ENCODE results near the gene FAT1. TPM values are rescaled to one million over a fixed set of nuclear protein-coding genes. Genes with fewer than 3 reads are reported as not detected.
"Not testable (repeated sequence)": the region's sequence is repeated elsewhere in the genome, so short reads cannot be mapped to it uniquely, and the experiment has no call there.

The FAT1 gene
- total RNA-seq, 1 experiment from 2014 or later: 269 TPM

GRCh38 chr4:186659935-186660334, 63.7 kb downstream of the FAT1 start:
- DNase-seq (ENCODE audit: low read depth): no peak

- not testable (repeated sequence) for DNase-seq (ENCODE audit: low read depth)
Measured at GRCh38 chr4:186659456-186659855, 64.2 kb downstream of the FAT1 start.

GRCh38 chr4:186658657-186659056, 65.0 kb downstream of the FAT1 start:
- DNase-seq (ENCODE audit: low read depth): no peak

GRCh38 chr4:186657764-186658163, 65.9 kb downstream of the FAT1 start:
- peak; percentile 75 for DNase-seq (ENCODE audit: low read depth)

DNA sequence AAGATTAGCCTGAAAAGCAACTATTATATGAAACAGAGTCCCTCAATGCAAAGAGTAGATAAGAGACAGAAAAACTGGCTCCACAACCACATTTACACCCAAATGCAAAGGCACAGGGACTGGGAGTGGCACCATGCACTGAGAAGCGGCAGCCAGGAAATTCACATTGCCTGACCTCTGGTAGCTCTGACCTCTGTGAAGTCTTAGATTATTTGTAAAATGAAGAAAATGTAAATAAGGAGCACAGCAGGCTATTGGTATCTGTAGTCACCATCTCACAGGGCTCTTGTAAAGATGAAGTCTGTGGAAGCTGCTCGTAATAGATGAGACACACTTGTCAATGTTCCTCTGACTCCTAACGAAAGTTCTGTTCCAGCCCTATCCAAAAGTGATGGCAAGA, 69.7 kb downstream of the FAT1 start:
- DNase-seq (ENCODE audit: low read depth): no peak

GRCh38 chr4:186651624-186652023, 72.0 kb downstream of the FAT1 start:
- peak; percentile 34 for DNase-seq (ENCODE audit: low read depth)

- DNase-seq (ENCODE audit: low read depth): no peak
Measured at GRCh38 chr4:186651181-186651603, 72.5 kb downstream of the FAT1 start.

- no peak for DNase-seq (ENCODE audit: low read depth)
Measured at GRCh38 chr4:186650401-186651180, 73.1 kb downstream of the FAT1 start.

DNA sequence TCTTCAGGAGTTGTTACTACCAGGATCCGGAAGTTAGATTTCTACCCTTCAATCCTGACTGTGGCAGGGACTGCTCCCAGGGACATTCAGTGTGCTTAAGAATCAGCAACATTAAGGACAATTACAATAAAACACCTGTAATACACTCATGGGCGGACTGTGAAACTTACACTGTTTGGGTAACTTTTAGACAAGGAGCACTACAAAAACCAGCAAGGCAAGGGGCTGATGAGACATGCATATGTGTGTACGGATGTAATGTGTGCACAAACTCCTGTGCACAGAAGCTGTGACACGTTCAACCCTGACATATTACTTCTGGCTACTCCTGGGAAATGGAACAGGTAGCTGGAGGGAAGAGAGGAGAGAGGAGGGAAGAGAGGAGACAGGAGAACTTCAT, 75.8 kb downstream of the FAT1 start:
- DNase-seq (ENCODE audit: low read depth): no peak

DNA sequence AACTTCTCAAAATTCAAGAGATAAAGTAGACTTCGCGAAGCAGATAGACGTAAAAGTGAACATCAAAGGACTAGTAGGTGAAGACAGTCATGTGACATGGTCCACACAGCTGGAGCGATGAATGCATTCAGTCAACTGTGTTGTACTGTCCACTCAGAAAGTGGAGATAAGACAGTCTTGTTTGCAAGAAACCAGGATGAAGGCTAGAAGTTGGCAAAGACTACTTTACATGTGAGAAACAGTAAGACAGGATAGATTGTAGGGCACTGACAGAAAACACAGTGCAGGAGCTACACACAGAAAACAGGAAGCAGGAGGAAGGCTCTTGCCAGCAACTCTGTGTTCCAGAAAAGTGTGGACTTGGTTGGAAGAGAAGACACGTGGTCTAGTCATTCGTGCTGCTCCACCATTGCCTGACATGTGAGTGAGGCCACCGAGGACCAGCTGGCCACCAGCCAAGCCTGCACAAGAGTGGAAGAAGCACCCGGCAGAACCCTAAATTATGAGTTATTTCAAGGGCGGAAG, 78.9 kb downstream of the FAT1 start:
- DNase-seq (ENCODE audit: low read depth): no peak

DNA sequence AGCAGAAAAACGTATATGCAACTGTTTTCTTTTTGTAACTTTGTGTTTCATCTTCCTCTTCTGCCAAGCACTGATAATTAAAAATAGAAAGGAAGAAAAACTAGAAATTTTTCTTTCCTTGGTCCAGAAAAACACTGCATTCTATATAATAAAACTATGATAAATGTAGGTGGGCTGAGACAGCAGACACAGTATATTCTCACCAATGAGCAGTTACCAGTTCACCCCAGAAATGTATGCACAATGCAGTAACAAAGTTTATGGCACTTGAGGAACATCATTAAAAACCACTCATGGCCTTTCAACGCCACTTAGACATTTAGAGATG, 79.4 kb downstream of the FAT1 start:
- no peak for DNase-seq (ENCODE audit: low read depth)

DNA sequence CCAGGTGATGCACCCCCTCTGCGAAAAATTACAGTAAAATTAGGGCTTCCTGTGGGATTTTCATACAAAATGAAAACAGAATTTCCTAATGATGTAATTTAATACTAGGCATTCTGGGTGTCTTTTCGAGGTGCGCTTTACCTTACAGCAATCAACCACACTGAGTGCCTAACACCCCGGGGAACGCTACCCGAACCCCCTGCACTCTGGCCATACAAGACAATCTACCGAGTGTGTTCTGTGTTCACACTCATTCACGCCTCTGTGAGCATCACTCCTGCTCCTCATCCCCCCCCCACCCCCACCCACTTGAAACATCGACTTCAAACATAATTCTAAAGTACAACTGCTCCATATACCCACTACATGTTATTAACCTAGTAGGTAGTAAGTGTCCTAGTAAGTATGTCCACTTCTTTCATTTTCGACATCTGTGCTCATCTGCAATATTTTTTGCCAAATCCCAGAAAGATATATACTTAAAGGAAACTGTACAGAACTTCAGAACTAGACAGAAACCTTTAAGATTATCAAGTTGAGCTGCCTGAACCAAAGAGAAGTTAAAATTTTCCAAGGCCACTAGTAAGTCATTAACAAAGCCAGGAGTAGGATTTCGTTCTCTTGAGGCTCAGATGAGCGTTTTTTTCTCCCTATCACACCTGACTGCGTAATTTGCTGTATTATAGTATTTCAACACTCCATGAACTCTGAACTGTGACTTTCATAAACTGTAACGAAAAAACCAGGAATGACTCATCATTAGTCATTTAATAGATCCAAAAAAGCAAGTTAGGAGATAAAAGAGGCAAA, 80.0 kb downstream of the FAT1 start:
- DNase-seq (ENCODE audit: low read depth): peak; percentile 81

DNA sequence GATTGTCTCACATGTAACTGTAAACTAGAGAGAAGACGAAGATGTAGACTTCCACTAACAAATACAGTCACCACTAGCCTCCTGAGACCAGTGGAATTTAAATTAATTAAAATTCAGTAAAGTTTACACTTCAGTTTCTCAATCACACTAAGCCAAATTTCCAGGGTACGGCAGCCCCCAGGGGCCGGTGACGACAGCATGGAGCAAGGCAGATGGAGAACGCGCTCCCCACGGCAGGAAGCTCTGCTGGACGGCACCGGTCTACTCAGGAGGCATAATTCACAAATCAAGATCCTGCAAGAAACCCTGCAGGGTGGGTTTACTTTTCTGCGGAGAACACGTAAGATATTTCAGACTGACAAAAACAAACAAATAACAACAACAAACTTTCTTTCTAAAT, 80.7 kb downstream of the FAT1 start:
- no peak for DNase-seq (ENCODE audit: low read depth)

DNA sequence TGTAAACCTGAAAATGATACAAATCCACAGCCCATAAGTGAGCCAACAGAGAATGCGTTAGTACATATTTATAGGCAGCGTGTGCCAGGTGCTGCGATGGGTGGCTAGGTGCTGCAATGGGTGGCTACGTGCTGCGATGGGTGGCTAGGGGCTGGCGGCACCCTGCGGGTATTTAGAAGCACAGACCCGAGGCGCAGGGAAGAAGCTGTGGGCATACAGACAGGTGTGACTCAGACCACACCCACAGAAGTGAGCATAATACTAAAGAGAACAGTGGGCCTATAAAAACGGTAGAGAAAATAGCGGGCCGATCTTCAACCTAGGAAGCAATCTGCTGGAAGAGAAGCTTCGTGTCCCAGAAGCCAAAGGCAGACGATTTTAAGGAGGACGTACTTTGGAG, 81.1 kb downstream of the FAT1 start:
- no peak for DNase-seq (ENCODE audit: low read depth)

DNA sequence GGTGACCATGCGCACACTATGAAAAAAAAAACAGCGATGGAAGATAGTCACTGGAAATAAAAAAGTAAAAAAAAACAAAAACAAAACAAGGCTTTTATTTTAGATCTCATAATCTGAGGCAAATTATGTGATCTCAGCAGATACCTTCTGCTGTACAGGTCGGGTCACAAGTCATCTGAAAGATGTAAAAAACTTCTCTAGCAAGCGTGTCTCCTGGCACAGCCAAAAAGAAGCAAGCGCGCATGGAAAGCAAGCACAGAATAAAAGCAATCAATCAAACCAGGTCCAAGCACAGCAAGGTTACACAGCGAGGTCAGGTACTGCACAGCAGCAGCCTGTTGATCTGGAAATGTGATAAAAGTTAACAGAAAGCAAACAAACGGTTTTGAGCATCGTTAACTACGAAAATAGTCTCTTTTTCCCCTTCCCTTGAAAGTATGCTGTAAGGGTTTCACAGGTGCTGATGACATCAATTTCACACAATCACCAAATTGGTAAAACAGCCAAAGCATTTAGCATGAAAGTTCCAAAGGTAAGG, 89.0 kb downstream of the FAT1 start:
- DNase-seq (ENCODE audit: low read depth): no peak

- DNase-seq (ENCODE audit: low read depth): no peak
Measured at GRCh38 chr4:186633844-186634243, 89.8 kb downstream of the FAT1 start.

GRCh38 chr4:186630128-186630527, 93.5 kb downstream of the FAT1 start:
- DNase-seq (ENCODE audit: low read depth): no peak

GRCh38 chr4:186628058-186628711, 95.5 kb downstream of the FAT1 start:
- no peak for DNase-seq (ENCODE audit: low read depth)

- peak; percentile 36 for DNase-seq (ENCODE audit: low read depth)
Measured at GRCh38 chr4:186627226-186627865, 96.3 kb downstream of the FAT1 start.

- DNase-seq (ENCODE audit: low read depth): peak; percentile 71
Measured at GRCh38 chr4:186624951-186625350, 98.7 kb downstream of the FAT1 start.

DNA sequence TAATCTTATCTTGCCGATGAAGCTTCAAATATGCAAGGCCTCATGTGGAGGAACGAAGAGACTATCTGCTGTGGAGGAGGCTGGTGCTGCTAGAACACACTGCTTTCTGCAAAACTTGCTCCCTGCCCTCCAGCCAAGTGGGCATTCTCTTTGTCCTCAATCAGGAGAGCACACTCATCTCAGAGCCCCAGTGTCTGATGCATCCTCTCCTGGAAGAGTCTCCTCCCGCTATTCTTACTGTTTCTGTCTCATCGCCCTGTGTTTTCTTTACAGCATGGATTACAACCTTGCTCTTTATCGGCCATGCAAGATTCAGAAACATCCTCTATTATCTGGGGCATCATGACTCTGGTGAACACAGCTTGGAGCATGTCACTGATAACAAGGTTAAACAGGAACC, 100.1 kb downstream of the FAT1 start:
- no peak for DNase-seq (ENCODE audit: low read depth)

Measured in LHCN-M2 (cell line).